Measurements from ENCODE around the gene NTN1.

Gene NTN1

DNA sequence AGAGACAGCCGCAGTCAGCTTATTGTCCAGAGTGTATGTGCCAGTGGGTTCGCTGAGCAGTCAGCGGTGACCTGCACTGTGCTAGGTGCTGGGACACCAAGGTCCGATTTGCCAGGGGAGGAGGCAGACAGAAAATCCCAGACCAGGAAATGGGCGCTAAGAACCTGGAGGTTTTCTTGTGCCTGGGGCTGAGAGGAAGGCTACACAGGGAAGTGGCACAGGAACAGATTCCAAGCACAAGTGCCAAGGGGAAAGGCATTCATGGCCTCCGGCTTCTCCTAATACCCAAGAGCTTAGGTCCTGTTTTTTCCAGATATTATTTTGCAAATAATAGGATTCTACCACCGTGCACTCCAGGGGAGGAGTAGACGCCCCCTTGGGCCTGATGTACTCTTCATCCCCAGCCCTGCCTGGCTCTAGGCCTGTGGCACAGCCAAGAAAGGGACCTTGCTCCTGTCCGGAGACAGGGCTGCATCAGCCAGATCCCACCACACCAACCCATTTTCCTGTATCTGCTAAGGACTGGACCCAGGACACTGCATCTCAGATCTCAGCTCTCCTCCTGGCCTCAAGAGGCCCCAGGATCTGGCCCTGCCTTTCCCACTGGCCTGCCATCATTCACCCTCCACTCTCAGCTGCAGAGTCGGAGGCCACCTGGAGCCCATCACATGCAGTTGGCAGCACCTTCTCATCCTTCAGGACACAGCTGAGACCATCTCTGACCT is 187.2 kb downstream of the NTN1 start:
- POLR2A ChIA-PET = no interaction called here
- CTCF ChIA-PET = no interaction called here
- H3K4me3 ChIP-seq (ENCODE audit: low read depth, low read length) = no peak overlapping the region
- TF ChIP-seq, protein P1, sequence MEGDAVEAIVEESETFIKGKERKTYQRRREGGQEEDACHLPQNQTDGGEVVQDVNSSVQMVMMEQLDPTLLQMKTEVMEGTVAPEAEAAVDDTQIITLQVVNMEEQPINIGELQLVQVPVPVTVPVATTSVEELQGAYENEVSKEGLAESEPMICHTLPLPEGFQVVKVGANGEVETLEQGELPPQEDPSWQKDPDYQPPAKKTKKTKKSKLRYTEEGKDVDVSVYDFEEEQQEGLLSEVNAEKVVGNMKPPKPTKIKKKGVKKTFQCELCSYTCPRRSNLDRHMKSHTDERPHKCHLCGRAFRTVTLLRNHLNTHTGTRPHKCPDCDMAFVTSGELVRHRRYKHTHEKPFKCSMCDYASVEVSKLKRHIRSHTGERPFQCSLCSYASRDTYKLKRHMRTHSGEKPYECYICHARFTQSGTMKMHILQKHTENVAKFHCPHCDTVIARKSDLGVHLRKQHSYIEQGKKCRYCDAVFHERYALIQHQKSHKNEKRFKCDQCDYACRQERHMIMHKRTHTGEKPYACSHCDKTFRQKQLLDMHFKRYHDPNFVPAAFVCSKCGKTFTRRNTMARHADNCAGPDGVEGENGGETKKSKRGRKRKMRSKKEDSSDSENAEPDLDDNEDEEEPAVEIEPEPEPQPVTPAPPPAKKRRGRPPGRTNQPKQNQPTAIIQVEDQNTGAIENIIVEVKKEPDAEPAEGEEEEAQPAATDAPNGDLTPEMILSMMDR (IDR thresholded peaks at IDR 0.05; ENCODE audit: insufficient read depth, low read length, missing control alignments) = no peak
- DNase-seq (ENCODE audit: low read depth, low spot score) = no peak

GRCh38 chr17:9209347-9209746 is 188.0 kb downstream of the NTN1 start:
- CTCF ChIA-PET = no interaction called here
- POLR2A ChIA-PET = no interaction called here
- no peak for DNase-seq (ENCODE audit: low read depth, low spot score)
- H3K4me3 ChIP-seq (ENCODE audit: low read depth, low read length) = no peak overlapping the region
- TF ChIP-seq, protein P1 (IDR thresholded peaks at IDR 0.05; ENCODE audit: insufficient read depth, low read length, missing control alignments) = no peak

- no peak overlapping the region for H3K4me3 ChIP-seq (ENCODE audit: low read depth, low read length)
- CTCF ChIA-PET = no interaction called here
- POLR2A ChIA-PET = no interaction called here
- TF ChIP-seq, protein P1 (IDR thresholded peaks at IDR 0.05; ENCODE audit: insufficient read depth, low read length, missing control alignments) = no peak
- no peak for DNase-seq (ENCODE audit: low read depth, low spot score)
Observed at GRCh38 chr17:9209781-9210370, 188.6 kb downstream of the NTN1 start.

- CTCF ChIA-PET = no interaction called here
- POLR2A ChIA-PET = no interaction called here
- DNase-seq (ENCODE audit: low read depth, low spot score) = no peak
- TF ChIP-seq, protein P1 (IDR thresholded peaks at IDR 0.05; ENCODE audit: insufficient read depth, low read length, missing control alignments) = no peak
- H3K4me3 ChIP-seq (ENCODE audit: low read depth, low read length) = no peak overlapping the region
Observed at GRCh38 chr17:9211133-9211765, 189.9 kb downstream of the NTN1 start.

- CTCF ChIA-PET = no interaction called here
Observed at GRCh38 chr17:9212376-9213302, 191.3 kb downstream of the NTN1 start.

More at GRCh38 chr17:9212376-9213302, 191.3 kb downstream of the NTN1 start:
- no peak for DNase-seq (ENCODE audit: low read depth, low spot score)
- H3K4me3 ChIP-seq (ENCODE audit: low read depth, low read length) = no peak overlapping the region
- POLR2A ChIA-PET = no interaction called here
- TF ChIP-seq, protein P1 (IDR thresholded peaks at IDR 0.05; ENCODE audit: insufficient read depth, low read length, missing control alignments) = no peak
